IMR-90 (cell line): ENCODE measurements around the gene NDUFB11. TPM values are rescaled to one million over a fixed set of nuclear protein-coding genes. Genes with fewer than 3 reads are reported as not detected.

ENCODE experiments used
- ATAC-seq: fragments of 200-7000 bp; cut with Tn5 transposase; 2 replicates; pipeline ENCODE4 v1.9.1; 2020; ENCODE audit warnings: low read depth, mild to moderate bottlenecking, moderate library complexity
- BruUV-seq: library from RNA; stranded (reverse); fragments of 400-500 nt; replicated peaks from 2 replicates; lab custom pipeline; 2021; lab: Mats Ljungman, UMichigan
- CTCF ChIA-PET: fragments of 300-600 bp; formaldehyde crosslinking; extraction: SDS; loops from one replicate; lab custom pipeline; 2021; ENCODE audit warnings: antibody characterized with exemption; lab: Yijun Ruan, JAX
- POLR2A ChIA-PET: fragments of 300-600 bp; sonication (Branson Sonifier 250); formaldehyde crosslinking; loops from one replicate; lab custom pipeline; 2022; ENCODE audit warnings: antibody characterized with exemption; ENCODE audit not compliant: unreplicated experiment; lab: Charles Lee
- DNase-seq: peaks from one replicate; pipeline ENCODE4 v3.0.0; 2013
- H2AFZ ChIP-seq: replicated peaks from 2 replicates; pipeline ENCODE3; 2013; ENCODE audit warnings: low read length, mild to moderate bottlenecking; ENCODE audit not compliant: poor library complexity
- H2AK5ac ChIP-seq: 2 replicates; pipeline ENCODE4 v1.6.1; 2013; ENCODE audit warnings: low read depth, low read length, inconsistent platforms
- H2AK9ac ChIP-seq: replicated peaks from 2 replicates; pipeline ENCODE3; 2013; ENCODE audit warnings: mild to moderate bottlenecking, low read depth, low read length, moderate library complexity; ENCODE audit not compliant: poor library complexity
- H2BK120ac ChIP-seq: 2 replicates; pipeline ENCODE4 v1.6.1; 2013; ENCODE audit warnings: low read depth, low read length, inconsistent platforms
- H2BK15ac ChIP-seq: 3 replicates; pipeline ENCODE4 v1.6.1; 2013; ENCODE audit warnings: low read depth, low read length, inconsistent platforms
- H2BK20ac ChIP-seq: 2 replicates; pipeline ENCODE4 v1.6.1; 2013; ENCODE audit warnings: low read depth, mild to moderate bottlenecking, inconsistent platforms, low read length, moderate library complexity
- H2BK5ac ChIP-seq: 2 replicates; pipeline ENCODE4 v1.6.1; 2013; ENCODE audit warnings: mild to moderate bottlenecking, low read depth, low read length, inconsistent platforms; ENCODE audit not compliant: poor library complexity, severe bottlenecking
- H3K14ac ChIP-seq: replicated peaks from 2 replicates; pipeline ENCODE4 v1.6.1; 2013; ENCODE audit warnings: low read depth, low read length, inconsistent platforms
- H3K18ac ChIP-seq: 2 replicates; pipeline ENCODE4 v1.6.1; 2013; ENCODE audit warnings: low read depth, low read length, control low read depth
- H3K23ac ChIP-seq: 2 replicates; pipeline ENCODE4 v1.6.1; 2013; ENCODE audit warnings: low read depth, low read length, inconsistent platforms
- H3K27ac ChIP-seq: 2 replicates; pipeline ENCODE4 v1.5.1; 2013; ENCODE audit warnings: mild to moderate bottlenecking, control low read depth, low read length; ENCODE audit not compliant: insufficient read depth
- H3K27me3 ChIP-seq: 2 replicates; pipeline ENCODE4 v1.6.1; 2013; ENCODE audit warnings: low read length; ENCODE audit not compliant: control insufficient read depth, insufficient read depth
- H3K36me3 ChIP-seq: 2 replicates; pipeline ENCODE4 v1.6.1; 2013; ENCODE audit warnings: low read length, mixed read lengths; ENCODE audit not compliant: control insufficient read depth, insufficient read depth
- H3K4ac ChIP-seq: 2 replicates; pipeline ENCODE4 v1.6.1; 2013; ENCODE audit warnings: low read depth, low read length, inconsistent platforms
- H3K4me1 ChIP-seq: 2 replicates; pipeline ENCODE4 v1.6.1; 2013; ENCODE audit warnings: low read length, mixed read lengths; ENCODE audit not compliant: control insufficient read depth, insufficient read depth
- H3K4me2 ChIP-seq: 2 replicates; pipeline ENCODE4 v1.6.1; 2013; ENCODE audit warnings: low read depth, mild to moderate bottlenecking, control low read depth, low read length, moderate library complexity
- H3K4me3 ChIP-seq: 2 replicates; pipeline ENCODE4 v1.5.1; 2013; ENCODE audit warnings: low read depth, mild to moderate bottlenecking, control low read depth, low read length, moderate library complexity; ENCODE audit not compliant: insufficient read depth
- H3K56ac ChIP-seq: 2 replicates; pipeline ENCODE4 v1.6.1; 2013; ENCODE audit warnings: low read length, inconsistent platforms; ENCODE audit not compliant: insufficient read depth; ENCODE audit errors: extremely low read depth
- H3K79me1 ChIP-seq, 2 experiments: 2 replicates each; pipeline ENCODE4 v1.6.1; 2013; ENCODE audit warnings: low read length in 2 of 2, inconsistent platforms in 1 of 2, low read depth in 1 of 2
- H3K9ac ChIP-seq: 2 replicates; pipeline ENCODE4 v1.6.1; 2013; ENCODE audit warnings: low read depth, low read length, control low read depth
- H3K9me1 ChIP-seq: 2 replicates; pipeline ENCODE4 v1.6.1; 2013; ENCODE audit warnings: low read length, inconsistent platforms; ENCODE audit not compliant: insufficient read depth
- H3K9me3 ChIP-seq: 2 replicates; pipeline ENCODE4 v1.6.1; 2013; ENCODE audit warnings: low read length; ENCODE audit not compliant: control insufficient read depth, insufficient read depth
- H4K20me1 ChIP-seq: 2 replicates; pipeline ENCODE4 v1.6.1; 2013; ENCODE audit warnings: low read length, inconsistent platforms; ENCODE audit not compliant: insufficient read depth
- H4K5ac ChIP-seq: 2 replicates; pipeline ENCODE4 v1.6.1; 2013; ENCODE audit warnings: mild to moderate bottlenecking, low read depth, low read length, control low read depth
- H4K8ac ChIP-seq, 2 experiments: 2 replicates each; pipeline ENCODE4 v1.6.1; 2013; ENCODE audit warnings: low read depth in 2 of 2, low read length in 2 of 2, control low read depth in 1 of 2, inconsistent platforms in 1 of 2
- H4K91ac ChIP-seq: 2 replicates; pipeline ENCODE4 v1.6.1; 2013; ENCODE audit warnings: low read depth, low read length, inconsistent platforms; ENCODE audit not compliant: insufficient read depth
- ELK1 ChIP-seq: fragments of 150-350 bp; IDR thresholded peaks from 2 replicates; pipeline ENCODE4 v1.6.1; 2016; ENCODE audit warnings: low read depth, mild to moderate bottlenecking, low read length, moderate library complexity, borderline replicate concordance
- FOS ChIP-seq: fragments of 150-350 bp; IDR thresholded peaks from 2 replicates; pipeline ENCODE4 v1.6.1; 2016; ENCODE audit warnings: low read depth, low read length
- POLR2A ChIP-seq: IDR thresholded peaks from 2 replicates; pipeline ENCODE4 v1.6.1; 2012; ENCODE audit warnings: mild to moderate bottlenecking, low read depth, low read length
- WGBS, 2 experiments: methylation state at CpG; one replicate each; pipeline versions ENCODE4 v1.1.5 to v1.1.7; 2013; ENCODE audit warnings: missing lambda C conversion rate in 2 of 2; ENCODE audit not compliant: insufficient read length in 1 of 2; ENCODE audit errors: extremely low coverage in 2 of 2; 5-methylcytosine and 5-hydroxymethylcytosine counted together
- dilution Hi-C: fragments of 300-500 bp; cut with HindIII; formaldehyde crosslinking; loops from one replicate; pipeline ENCODE4 v1.14.3; 2018; ENCODE audit warnings: low sequenced_read_pairs; ENCODE audit not compliant: unreplicated experiment
- in situ Hi-C: fragments of 300-500 bp; cut with MboI; formaldehyde crosslinking; loops from 3 replicates; pipeline ENCODE4 v1.14.3; 2019; ENCODE audit warnings: low sequenced_read_pairs, inconsistent platforms, mixed read lengths
- intact Hi-C: fragments of 100-400 bp; cut with micrococcal nuclease; formaldehyde crosslinking; loops from 2 replicates; pipeline ENCODE4 v1.10.0; 2022
- polyA plus RNA-seq, 3 experiments: library from polyadenylated mRNA; depleted of rRNA; stranded (reverse); fragments of >200 nt; gene quantifications; 2 replicates each; pipeline ENCODE4 v1.2.3, GENCODE V29; 2012; ENCODE audit warnings: low replicate concordance in 1 of 3
- total RNA-seq: library from RNA; depleted of rRNA; stranded (reverse); fragments of >200 nt; gene quantifications from 2 replicates; pipeline ENCODE4 v1.2.3, GENCODE V29; 2012
- TF ChIP-seq, protein P1 (sequence below): conservative IDR thresholded peaks from 2 replicates; pipeline ENCODE4 v1.5.1; 2012; ENCODE audit warnings: mild to moderate bottlenecking, low read depth, low read length, improper control_type of control experiment
- TF ChIP-seq, protein P2 (sequence below): fragments of 150-350 bp; IDR thresholded peaks from 2 replicates; pipeline ENCODE4 v1.6.1; 2017; ENCODE audit warnings: mild to moderate bottlenecking, antibody characterized with exemption, low read length, low read depth

The NDUFB11 gene
- total and polyA plus RNA-seq, 2 of the 4 experiments (the other 2 are of a cell fraction), result 17.0 to 58.3 TPM

- Histone ChIP-seq H4K8ac (no peak overlapping the region), H2BK120ac (no peak overlapping the region), H3K9ac (no peak overlapping the region), H3K4me3 (no peak overlapping the region), H2BK5ac (no peak overlapping the region), H3K36me3 (peaks cover 4% of the 10 kb centered on the region; the same call in 1 of the 2 replicates), H3K9me3 (no peaks in the 10 kb centered on the region), H2AFZ (no peak overlapping the region), H3K14ac (no peak overlapping the region), H3K4me1 (no peaks in the 10 kb centered on the region), H3K56ac (no peak overlapping the region), H2AK5ac (no peak overlapping the region), H3K4me2 (no peak overlapping the region), H3K27me3 (peaks cover 3% of the 10 kb centered on the region; the same call in 1 of the 2 replicates), H3K79me1 (peaks cover 3 to 15% of the 10 kb centered on the region in 2 experiments; a peak in 2 of 4 replicates), H4K20me1 (peaks cover 19% of the 10 kb centered on the region), H4K5ac (no peak overlapping the region), H3K23ac (no peak overlapping the region), H3K9me1 (0 out of 2 replicates have a peak, but pooled peaks cover 3% of the 10 kb centered on the region), H3K4ac (no peak overlapping the region), H3K18ac (no peak overlapping the region), H4K91ac (no peak overlapping the region), H2BK20ac (no peak overlapping the region), H2AK9ac (no peak overlapping the region), H3K27ac (no peak overlapping the region), H2BK15ac (no peak overlapping the region)
- no CpG with 5 or more reads among the region's 3 CpGs for WGBS, 2 experiments
- in situ Hi-C loops, result no loop called here
- no peak for TF ChIP-seq FOS
- TF ChIP-seq, protein P1, sequence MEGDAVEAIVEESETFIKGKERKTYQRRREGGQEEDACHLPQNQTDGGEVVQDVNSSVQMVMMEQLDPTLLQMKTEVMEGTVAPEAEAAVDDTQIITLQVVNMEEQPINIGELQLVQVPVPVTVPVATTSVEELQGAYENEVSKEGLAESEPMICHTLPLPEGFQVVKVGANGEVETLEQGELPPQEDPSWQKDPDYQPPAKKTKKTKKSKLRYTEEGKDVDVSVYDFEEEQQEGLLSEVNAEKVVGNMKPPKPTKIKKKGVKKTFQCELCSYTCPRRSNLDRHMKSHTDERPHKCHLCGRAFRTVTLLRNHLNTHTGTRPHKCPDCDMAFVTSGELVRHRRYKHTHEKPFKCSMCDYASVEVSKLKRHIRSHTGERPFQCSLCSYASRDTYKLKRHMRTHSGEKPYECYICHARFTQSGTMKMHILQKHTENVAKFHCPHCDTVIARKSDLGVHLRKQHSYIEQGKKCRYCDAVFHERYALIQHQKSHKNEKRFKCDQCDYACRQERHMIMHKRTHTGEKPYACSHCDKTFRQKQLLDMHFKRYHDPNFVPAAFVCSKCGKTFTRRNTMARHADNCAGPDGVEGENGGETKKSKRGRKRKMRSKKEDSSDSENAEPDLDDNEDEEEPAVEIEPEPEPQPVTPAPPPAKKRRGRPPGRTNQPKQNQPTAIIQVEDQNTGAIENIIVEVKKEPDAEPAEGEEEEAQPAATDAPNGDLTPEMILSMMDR, result no peak
- TF ChIP-seq, protein P2, sequence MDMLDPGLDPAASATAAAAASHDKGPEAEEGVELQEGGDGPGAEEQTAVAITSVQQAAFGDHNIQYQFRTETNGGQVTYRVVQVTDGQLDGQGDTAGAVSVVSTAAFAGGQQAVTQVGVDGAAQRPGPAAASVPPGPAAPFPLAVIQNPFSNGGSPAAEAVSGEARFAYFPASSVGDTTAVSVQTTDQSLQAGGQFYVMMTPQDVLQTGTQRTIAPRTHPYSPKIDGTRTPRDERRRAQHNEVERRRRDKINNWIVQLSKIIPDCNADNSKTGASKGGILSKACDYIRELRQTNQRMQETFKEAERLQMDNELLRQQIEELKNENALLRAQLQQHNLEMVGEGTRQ, result no peak
- no peak for TF ChIP-seq ELK1
- TF ChIP-seq POLR2A, result no peak
- ATAC-seq (no peak), DNase-seq (no peak)
- POLR2A ChIA-PET, result interaction anchor here (0.6 kb wide), 1 partner anchor 150 kb away, joined by 3 read pairs; no protein-coding TSS in a partner anchor
- CTCF ChIA-PET, result no interaction called here
- intact Hi-C loops, result no loop called here
- dilution Hi-C loops, result no loop called here
- no TSS peak for BruUV-seq
These were observed 19.9 kb upstream of the NDUFB11 start for GRCh38 chrX:47164420-47164819.
